Measurements from ENCODE around the gene TTC21B. TPM values are rescaled to one million over a fixed set of nuclear protein-coding genes. Genes with fewer than 3 reads are reported as not detected.

TTC21B gene
- total and polyA plus RNA-seq, 9 of the 15 experiments (the other 6 are each of a cell fraction or from before 2014, with no cell fraction given): 5.2 to 34.9 (median 18.5) TPM

GRCh38 chr2:165844216-165844615, 109.4 kb downstream of the TTC21B start (continued):
- TF ChIP-seq YY1 (IDR thresholded peaks at IDR 0.05; ENCODE audit: borderline replicate concordance in 1 of 3, control insufficient read depth in 1 of 3, extremely low read depth in 1 of 3, insufficient read depth in 3 of 3, insufficient read length in 1 of 3, insufficient replicate concordance in 2 of 3, low read depth in 1 of 3, low read length in 2 of 3) (no peak), NR1H2 (CRISPR knock-in tag; IDR thresholded peaks at IDR 0.05) (no peak), GTF2F1 (IDR thresholded peaks at IDR 0.05; ENCODE audit: low read depth, low read length) (no peak), MXD1 (CRISPR knock-in tag; IDR thresholded peaks at IDR 0.05; ENCODE audit: borderline replicate concordance, poor library complexity, severe bottlenecking) (no peak), ZBTB33 (CRISPR knock-in tag; IDR thresholded peaks at IDR 0.05) (no peak), HEY1 (CRISPR knock-in tag; IDR thresholded peaks at IDR 0.05; ENCODE audit: borderline replicate concordance) (no peak)

GRCh38 chr2:165843351-165843750, 110.2 kb downstream of the TTC21B start:
- H3K9ac ChIP-seq (ENCODE audit: insufficient read depth in 1 of 2, low read depth in 2 of 2, low read length in 2 of 2): no peak overlapping the region
- intact Hi-C loops (cut with micrococcal nuclease): no loop called here
- no peaks in the 10 kb centered on the region for H3K79me2 ChIP-seq (ENCODE audit: control insufficient read depth, insufficient read depth, low read length)
- CTCF ChIA-PET (ENCODE audit: low intra/inter-chr PET ratio): no interaction called here
- no peak overlapping the region for H3K4me2 ChIP-seq (ENCODE audit: insufficient read depth, low read length)
- no peaks in the 10 kb centered on the region for H3K36me3 ChIP-seq (ENCODE audit: control insufficient read depth, insufficient read depth, low read length)
- WGBS (ENCODE audit: insufficient coverage, low coverage, missing lambda C conversion rate): 0% methylated on average over 1 of the region's 1 CpG
- H3K4me1 ChIP-seq (replicated peaks in 1 of 2; ENCODE audit: control insufficient read depth in 2 of 2, insufficient read depth in 2 of 2, low read length in 2 of 2): no peaks in the 10 kb centered on the region
- no peak overlapping the region for H3K27ac ChIP-seq (ENCODE audit: extremely low read depth, low read depth, low read length)
- no peak overlapping the region for H3K4me3 ChIP-seq
- H4K20me1 ChIP-seq (replicated peaks; ENCODE audit: control insufficient read depth, insufficient read depth, low read length): no peaks in the 10 kb centered on the region
- no TSS peak for BruUV-seq (replicated peaks)
- POLR2A ChIA-PET: no interaction called here
- in situ Hi-C loops (cut with MboI): no loop called here
- H3K27me3 ChIP-seq (ENCODE audit: control insufficient read depth in 2 of 2, insufficient read depth in 2 of 2, low read length in 2 of 2): no peaks in the 10 kb centered on the region
- DNase-seq (ENCODE audit: extremely low read depth in 1 of 4, low spot score in 3 of 4): no peak
- no peaks in the 10 kb centered on the region for H3K9me1 ChIP-seq (ENCODE audit: control insufficient read depth, insufficient read depth, low read length)
- TF ChIP-seq RCOR1 (IDR thresholded peaks at IDR 0.05; ENCODE audit: borderline replicate concordance in 1 of 2, low read depth in 2 of 2, low read length in 2 of 2): no peak
- TF ChIP-seq CREB3 (tag; conservative IDR thresholded peaks at IDR 0.05; ENCODE audit: low read depth): no peak
- no peak for TF ChIP-seq HMG20B (CRISPR knock-in tag; IDR thresholded peaks at IDR 0.05)
- TF ChIP-seq ZNF699 (CRISPR knock-in tag; IDR thresholded peaks at IDR 0.05; ENCODE audit: insufficient replicate concordance): no peak
- no peak for TF ChIP-seq PHTF2 (CRISPR knock-in tag; IDR thresholded peaks at IDR 0.05)
- TF ChIP-seq RHOXF2B (CRISPR knock-in tag; conservative IDR thresholded peaks at IDR 0.05): no peak
- H2AFZ ChIP-seq (ENCODE audit: low read depth, low read length): no peak overlapping the region
- no peak for FAIRE-seq
- ATAC-seq: no peak
- no peaks in the 10 kb centered on the region for H3K9me3 ChIP-seq (replicated peaks; ENCODE audit: control insufficient read depth, insufficient read depth, low read depth, low read length)

Measured in K562 (cell line).